ENCODE results near the gene CAMKK1. TPM values are rescaled to one million over a fixed set of nuclear protein-coding genes. Genes with fewer than 3 reads are reported as not detected.

Gene CAMKK1
- total RNA-seq = 4.6 and 5.7 TPM in 2 replicates

GRCh38 chr17:3893003-3893719, at the start of gene CAMKK1:
Gene CAMKK1 (minus strand): TSS chr17:3893053. CDS start chr17:3885687, 7,366 bp downstream.

GRCh38 chr17:3915995-3916696, 23.3 kb upstream of the CAMKK1 start, which contains the start of gene P2RX1:
Gene P2RX1 (minus strand): TSS chr17:3916465. CDS start chr17:3916225, 240 bp downstream.

GRCh38 chr17:3845621-3846436, 47.0 kb downstream of the CAMKK1 start, which contains the start of gene NCBP3:
Gene NCBP3 (minus strand): TSS chr17:3846246. CDS start chr17:3846223, 23 bp downstream.

Other genes starting within 250 kb of the CAMKK1 start
- gene TAX1BP3, start 224.5 kb downstream of the CAMKK1 start, total RNA-seq = 192 and 236 TPM in 2 replicates
- gene EMC6, start 224.2 kb downstream of the CAMKK1 start, total RNA-seq = 9.9 and 12.0 TPM in 2 replicates
- gene P2RX5, start 196.9 kb downstream of the CAMKK1 start, total RNA-seq = 0.44 and 2.0 TPM in 2 replicates
- gene HASPIN, start 169.2 kb downstream of the CAMKK1 start, total RNA-seq = 0.44 and 19.6 TPM in 2 replicates
- 4.2 and 15.0 TPM in 2 replicates for gene ITGAE, start 91.9 kb downstream of the CAMKK1 start, total RNA-seq
- 17.3 and 25.1 TPM in 2 replicates for gene NCBP3, start 46.8 kb downstream of the CAMKK1 start, total RNA-seq
- 5.3 and 8.5 TPM in 2 replicates for gene P2RX1, start 23.4 kb upstream of the CAMKK1 start, total RNA-seq
- 19.9 and 27.6 TPM in 2 replicates for gene ATP2A3, start 71.4 kb upstream of the CAMKK1 start, total RNA-seq
- 41.1 and 67.4 TPM in 2 replicates for gene ZZEF1, start 250.0 kb upstream of the CAMKK1 start, total RNA-seq

All from placental pericyte (primary cell).